Fibroblast of peridontal ligament (primary cell): Measurements from ENCODE around the gene TMEM181.
"Not testable (repeated sequence)": the region's sequence is repeated elsewhere in the genome, so short reads cannot be mapped to it uniquely, and the experiment has no call there.

Experiments
- DNase-seq: peaks from one replicate; pipeline ENCODE4 v3.0.0-alpha.2; 2010; ENCODE audit errors: extremely low read depth

The TMEM181 gene

GRCh38 chr6:158536891-158537798, 22.7 kb upstream of the TMEM181 start:
- DNase-seq, result no peak

- no peak for DNase-seq
These were observed 21.1 kb upstream of the TMEM181 start for GRCh38 chr6:158538741-158539140.

- no peak for DNase-seq
These were observed 20.5 kb upstream of the TMEM181 start for GRCh38 chr6:158539413-158539812.

DNA sequence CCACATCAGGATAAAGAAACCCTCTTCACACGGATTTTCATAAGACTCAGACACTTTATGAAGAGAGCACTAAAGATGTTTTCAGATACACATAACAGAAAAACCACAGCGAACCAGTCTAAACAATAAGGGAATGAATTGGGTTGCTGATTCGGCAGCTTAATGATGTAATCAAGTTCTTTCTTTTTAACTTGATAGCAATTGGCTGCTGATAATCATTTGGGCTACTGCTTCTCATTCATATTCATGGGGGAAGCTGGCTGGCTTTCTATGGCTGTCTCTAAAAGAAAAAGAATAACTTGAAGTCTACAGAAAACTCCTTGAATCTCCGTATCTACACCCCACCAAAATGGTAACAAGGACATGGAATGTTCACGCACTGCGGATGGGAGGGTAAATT, 20.0 kb upstream of the TMEM181 start:
- no peak for DNase-seq

DNA sequence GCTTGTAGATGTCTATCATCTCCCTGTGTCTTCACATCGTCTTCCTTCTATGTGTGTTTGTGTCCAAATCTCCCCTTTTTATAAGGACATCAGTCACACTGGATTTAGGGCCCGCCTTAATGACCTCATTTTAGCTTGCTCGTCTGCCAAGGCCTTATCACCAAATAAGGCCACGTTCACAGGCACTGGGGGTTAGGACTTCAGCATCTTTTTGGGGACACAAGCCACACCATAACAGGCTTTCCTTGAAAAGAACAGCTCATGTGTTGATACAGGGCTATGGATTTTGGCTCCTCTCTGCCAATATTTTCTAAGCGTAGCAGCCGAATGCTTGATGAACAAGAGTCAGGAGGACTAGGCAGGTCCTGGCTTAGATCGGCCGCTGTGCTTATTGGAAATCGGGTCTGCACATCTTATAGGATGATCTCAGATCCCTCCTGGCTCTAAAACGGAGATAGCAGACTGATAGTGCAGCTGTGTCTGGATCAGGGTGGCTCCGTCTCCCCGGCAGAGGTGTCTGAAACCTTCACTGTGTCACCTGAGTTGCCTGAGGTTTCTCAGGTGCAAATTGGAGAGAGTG, 16.2 kb upstream of the TMEM181 start:
- no peak for DNase-seq

DNA sequence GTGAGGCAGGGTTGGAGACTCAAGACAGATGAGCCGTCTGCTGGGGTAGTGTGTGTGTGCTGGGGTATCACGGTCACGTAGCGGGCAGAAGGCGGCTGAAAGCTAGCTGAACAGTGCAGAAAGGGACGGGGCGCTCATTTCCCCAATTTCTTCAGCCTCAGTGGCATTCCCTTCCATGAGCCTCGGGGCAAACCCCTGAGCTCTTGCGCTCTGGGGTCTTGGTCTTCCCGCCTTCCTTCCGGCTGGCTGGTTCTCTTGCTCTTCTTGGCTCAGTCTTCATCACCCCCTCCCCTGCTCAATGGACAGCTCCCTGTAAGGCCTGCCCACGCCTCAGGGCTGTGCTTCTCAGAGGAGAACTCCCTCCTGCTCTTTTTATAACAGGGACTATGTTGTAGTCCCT, 15.5 kb upstream of the TMEM181 start:
- DNase-seq, result no peak

GRCh38 chr6:158545043-158545966, 14.6 kb upstream of the TMEM181 start:
- DNase-seq, result no peak

DNA sequence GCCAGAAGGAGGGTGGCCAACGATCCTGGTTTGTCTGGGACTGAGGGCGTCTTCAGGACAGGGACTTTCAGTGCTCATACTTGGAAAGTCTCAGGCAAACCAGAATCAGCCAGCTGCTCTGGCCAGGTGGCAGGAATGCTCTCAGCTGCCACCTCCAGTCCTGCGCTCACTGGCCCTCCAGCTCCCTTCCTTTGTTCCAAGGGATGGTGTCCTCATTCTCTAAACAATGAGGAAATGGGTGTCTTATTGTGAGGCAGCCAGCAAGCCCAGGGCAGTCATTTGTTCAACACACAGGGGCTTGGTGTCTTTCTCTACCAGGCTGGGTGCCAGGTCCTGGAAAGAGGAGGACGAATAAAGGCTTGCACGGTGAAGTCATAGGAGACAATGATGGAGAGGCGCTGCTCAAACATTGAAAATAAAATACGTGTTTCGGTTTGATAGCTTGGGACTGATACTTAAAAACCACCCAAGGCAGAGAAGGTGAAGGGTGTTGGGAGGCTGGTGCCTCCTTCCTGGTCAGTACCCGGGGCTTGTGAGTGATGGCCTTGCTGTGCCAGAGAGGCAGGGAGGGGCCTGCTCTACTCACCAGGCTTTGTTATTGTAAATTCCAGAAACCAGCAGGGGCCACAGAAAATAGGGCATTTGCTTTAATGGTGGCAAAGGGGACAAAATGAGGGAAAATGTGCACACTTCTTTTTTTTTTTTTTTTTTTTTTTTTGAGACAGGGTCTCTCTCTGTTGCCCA, 11.3 kb upstream of the TMEM181 start:
- no peak for DNase-seq

GRCh38 chr6:158552055-158552795, 7.7 kb upstream of the TMEM181 start:
- no peak for DNase-seq

- no peak for DNase-seq
These were observed 7.1 kb upstream of the TMEM181 start for GRCh38 chr6:158552796-158553138.

DNA sequence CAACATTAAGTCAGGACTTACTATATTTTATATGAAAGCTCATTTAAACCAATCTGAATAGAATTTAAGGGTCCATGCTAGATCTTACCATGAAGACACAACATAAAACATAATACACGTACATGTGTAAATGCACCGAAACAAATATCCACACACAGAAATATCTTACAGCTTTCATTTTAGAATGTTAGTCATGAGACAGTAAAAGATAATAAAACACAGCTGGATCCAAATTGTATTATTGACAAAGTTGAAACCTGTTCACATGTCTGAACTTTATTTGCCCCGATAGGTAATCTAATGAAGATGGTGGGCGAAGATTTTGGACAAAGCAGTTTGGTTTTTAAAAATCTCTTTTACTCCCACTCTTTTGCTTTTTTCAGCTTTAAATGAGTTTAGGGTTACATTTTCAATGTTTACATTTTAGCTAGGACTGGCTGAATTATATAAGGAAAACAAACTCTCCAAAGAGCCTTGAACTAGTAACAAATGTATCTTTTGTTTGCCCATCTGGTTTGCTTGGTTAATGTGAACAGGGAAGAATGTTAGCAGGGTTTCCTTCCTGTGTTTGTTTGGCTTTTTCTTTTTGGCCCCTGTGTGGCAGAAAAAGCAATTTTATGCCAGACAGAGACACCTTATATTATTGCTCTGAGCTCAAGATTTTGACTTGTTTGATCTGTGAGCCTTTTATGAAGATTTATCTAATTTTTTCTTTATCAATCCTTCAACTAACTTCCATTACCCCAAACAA, 5.1 kb upstream of the TMEM181 start:
- peak; percentile 35 for DNase-seq

GRCh38 chr6:158556113-158556512, 3.8 kb upstream of the TMEM181 start:
- DNase-seq, result no peak

- DNase-seq, result not testable (repeated sequence)
These were observed 2.8 kb upstream of the TMEM181 start for GRCh38 chr6:158557110-158557509.

- no peak for DNase-seq
These were observed 2.0 kb upstream of the TMEM181 start for GRCh38 chr6:158557927-158558326.

DNA sequence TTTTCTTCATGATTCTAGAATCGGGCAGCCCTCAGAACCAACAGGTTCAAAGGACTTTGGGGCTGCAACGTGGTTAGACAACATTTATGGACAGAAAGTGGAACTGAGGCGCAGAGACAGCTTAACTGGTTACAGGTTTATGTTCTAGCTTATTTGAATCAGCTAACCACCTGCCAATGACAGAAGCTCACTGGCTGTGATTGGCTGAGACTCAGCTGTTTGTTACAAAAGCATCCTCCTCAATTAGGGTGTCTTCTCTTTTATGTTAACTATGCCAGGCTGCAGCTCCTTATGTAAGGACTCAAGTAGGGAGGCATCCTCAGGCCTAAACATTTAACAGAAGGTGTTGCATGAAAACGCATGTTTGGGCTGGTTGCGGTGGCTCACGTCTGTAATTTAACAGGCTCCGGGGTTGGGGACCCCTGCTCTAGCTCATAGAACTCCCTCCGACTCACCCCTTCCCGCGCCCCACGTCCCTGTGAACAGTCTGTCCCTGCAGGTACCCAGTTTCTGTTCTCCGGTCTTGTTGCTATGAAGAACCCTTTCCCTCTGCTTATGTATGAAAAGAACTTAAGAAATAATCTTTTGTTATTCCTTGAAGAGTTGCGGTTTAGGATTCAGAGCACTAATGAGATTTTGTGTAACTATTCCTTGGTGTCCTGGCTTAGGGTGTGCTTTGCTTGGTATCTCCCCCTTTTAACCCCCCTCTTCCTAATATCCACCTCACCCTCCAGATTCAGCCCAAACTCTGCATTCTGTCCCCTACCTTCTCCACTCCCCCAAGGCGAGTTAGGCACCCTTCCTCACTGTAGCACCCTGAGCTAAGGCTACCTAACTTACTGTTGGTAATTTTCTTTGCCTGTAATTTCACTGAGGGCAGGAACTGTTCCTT, 1.2 kb upstream of the TMEM181 start:
- DNase-seq, result no peak

GRCh38 chr6:158559338-158559894, 475 bp upstream of the TMEM181 start:
- DNase-seq, result no peak

- peak; percentile 14 for DNase-seq
These were observed 987 bp downstream of the TMEM181 start for GRCh38 chr6:158560836-158561320.

- DNase-seq, result no peak
These were observed 1.5 kb downstream of the TMEM181 start for GRCh38 chr6:158561321-158561884.
